ENCODE results near the gene VARS2.

DNA sequence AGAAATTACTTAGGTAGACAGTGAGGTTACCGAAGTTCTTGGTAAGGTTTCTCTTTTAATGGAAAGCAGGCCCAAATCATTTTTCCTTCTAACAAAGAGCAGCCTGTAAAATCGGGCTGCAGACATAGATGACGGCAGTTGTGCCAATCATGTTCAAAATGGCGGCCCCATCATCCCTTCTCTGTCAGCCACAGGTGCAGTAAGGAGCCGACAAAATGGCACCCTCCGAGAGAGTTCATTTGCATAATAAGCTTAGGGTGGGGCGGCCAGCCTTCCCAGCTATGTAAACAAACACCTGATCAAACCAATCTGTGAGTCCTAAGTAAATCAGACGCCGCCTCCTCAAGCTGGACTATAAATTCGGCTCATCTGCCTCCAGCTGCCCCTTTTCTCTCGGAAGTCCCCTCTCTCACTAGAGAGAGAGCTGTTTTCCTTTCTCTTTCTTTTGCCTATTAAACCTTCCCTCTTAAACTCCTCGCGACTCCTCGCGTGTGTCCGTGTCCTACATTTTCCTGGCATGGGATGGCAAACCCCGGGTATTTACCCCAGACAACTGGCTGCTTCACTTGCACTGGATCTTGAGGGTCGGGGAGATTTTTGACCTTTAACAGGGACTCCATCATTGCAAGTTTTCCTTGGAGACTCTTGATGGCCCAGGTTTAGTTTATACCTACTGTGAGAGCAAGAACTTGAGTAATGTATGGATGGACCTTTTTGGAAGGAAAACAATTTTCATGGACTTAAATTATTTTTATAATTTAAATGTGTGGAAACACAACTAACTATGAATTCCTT is 38.6 kb upstream of the VARS2 start:
- TF ChIP-seq, protein P1, sequence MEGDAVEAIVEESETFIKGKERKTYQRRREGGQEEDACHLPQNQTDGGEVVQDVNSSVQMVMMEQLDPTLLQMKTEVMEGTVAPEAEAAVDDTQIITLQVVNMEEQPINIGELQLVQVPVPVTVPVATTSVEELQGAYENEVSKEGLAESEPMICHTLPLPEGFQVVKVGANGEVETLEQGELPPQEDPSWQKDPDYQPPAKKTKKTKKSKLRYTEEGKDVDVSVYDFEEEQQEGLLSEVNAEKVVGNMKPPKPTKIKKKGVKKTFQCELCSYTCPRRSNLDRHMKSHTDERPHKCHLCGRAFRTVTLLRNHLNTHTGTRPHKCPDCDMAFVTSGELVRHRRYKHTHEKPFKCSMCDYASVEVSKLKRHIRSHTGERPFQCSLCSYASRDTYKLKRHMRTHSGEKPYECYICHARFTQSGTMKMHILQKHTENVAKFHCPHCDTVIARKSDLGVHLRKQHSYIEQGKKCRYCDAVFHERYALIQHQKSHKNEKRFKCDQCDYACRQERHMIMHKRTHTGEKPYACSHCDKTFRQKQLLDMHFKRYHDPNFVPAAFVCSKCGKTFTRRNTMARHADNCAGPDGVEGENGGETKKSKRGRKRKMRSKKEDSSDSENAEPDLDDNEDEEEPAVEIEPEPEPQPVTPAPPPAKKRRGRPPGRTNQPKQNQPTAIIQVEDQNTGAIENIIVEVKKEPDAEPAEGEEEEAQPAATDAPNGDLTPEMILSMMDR (IDR thresholded peaks at IDR 0.05; ENCODE audit: extremely low read depth in 1 of 2, insufficient read depth in 1 of 2, low read depth in 1 of 2, low read length in 2 of 2) = no peak
- no peak for TF ChIP-seq EZH2 (IDR thresholded peaks at IDR 0.05; ENCODE audit: borderline replicate concordance, low read depth, low read length, severe bottlenecking)
- no peak for TF ChIP-seq JUN (IDR thresholded peaks at IDR 0.05; ENCODE audit: borderline replicate concordance, insufficient read depth, insufficient read length, low read depth)
- TF ChIP-seq MYC (IDR thresholded peaks at IDR 0.05; ENCODE audit: low read depth, low read length) = no peak
- TF ChIP-seq, protein P2, sequence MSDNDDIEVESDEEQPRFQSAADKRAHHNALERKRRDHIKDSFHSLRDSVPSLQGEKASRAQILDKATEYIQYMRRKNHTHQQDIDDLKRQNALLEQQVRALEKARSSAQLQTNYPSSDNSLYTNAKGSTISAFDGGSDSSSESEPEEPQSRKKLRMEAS (IDR thresholded peaks at IDR 0.05; ENCODE audit: insufficient read depth, insufficient read length) = no peak
- TF ChIP-seq POLR2A (IDR thresholded peaks at IDR 0.05; ENCODE audit: low read depth, low read length) = no peak
- TF ChIP-seq POLR2AphosphoS5 (IDR thresholded peaks at IDR 0.05; ENCODE audit: insufficient read depth, low read depth, low read length) = no peak
